ENCODE data around the gene UBE2D3. TPM values are rescaled to one million over a fixed set of nuclear protein-coding genes. Genes with fewer than 3 reads are reported as not detected.
"Not testable (repeated sequence)": the region's sequence is repeated elsewhere in the genome, so short reads cannot be mapped to it uniquely, and the experiment has no call there.

The UBE2D3 gene
- 100 to 1,000 TPM; 415 to 447 TPM for total RNA-seq

DNA sequence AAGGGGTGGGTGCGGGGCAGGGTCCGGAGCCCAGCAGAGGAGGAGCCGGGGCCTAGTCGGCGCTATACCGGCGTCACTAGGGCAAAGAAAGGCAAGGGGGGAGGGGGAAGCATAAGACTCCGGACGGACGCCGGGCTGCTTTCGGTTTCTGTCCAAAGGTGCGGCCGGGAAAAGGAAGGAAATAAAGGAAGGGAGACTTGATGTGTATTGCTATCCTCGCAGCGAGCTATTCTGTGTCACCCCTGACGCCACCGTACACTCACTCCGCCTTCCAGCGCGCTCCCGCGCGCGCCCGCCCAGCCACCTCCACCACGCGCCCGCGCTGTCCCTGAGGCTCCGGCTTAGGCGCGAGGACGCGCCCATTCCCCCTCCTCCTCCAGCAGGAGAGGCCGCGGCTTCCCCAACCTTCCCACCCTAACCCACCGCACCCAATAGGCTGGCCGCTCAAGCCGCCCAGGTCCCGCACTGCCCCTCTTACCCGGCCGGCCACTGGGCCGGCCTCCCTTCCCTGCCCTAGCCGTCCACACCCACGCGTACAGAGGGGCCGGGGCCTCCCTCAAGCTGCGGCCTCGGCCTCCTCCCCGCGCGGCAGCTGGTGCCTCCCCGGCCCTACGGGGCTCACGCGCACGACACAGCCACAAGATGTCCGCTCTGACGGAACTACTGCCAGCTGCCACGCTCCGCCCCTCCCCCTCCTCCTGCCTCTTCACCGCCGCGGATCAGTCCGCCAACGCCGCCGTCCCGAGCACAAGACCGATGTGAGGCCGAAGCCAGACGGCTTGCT, at the start of gene UBE2D3:
TSS of gene UBE2D3 (minus strand) at position 662 of the 784 bp plus-strand sequence. CDS start 1,043 bp downstream, outside the sequence.
- ChIA-PET CTCF (interaction anchor here (1.0 to 2.5 kb wide), 6 partner anchors 10 to 482 kb away, joined by 3 to 15 read pairs (median 8); partner anchors contain the start of genes CISD2 and SLC39A8), POLR2A (interaction anchor here (0.6 to 6.7 kb wide), 20 partner anchors 9 to 482 kb away, joined by 3 to 147 read pairs (median 4); partner anchors contain the start of genes CISD2, MANBA, NFKB1 and SLC39A8)
- DNase-seq = peak; percentile 97
- no peak within 1 kb of the TSS for H3K27ac Mint-ChIP-seq
- intact Hi-C loops (cut with micrococcal nuclease) = loop anchor here (1.0 to 5.0 kb wide), 7 partner anchors 160 to 1480 kb away; partner anchors contain the start of genes CENPE, NFKB1, PPP3CA and SLC39A8
- H3K27me3 Mint-ChIP-seq = no peaks in the 10 kb centered on the region
- no peak within 1 kb of the TSS for H3K4me3 Mint-ChIP-seq
- no peaks in the 10 kb centered on the region for H3K9me3 Mint-ChIP-seq
- H3K36me3 Mint-ChIP-seq = peaks cover 27% of the 10 kb centered on the region
- peaks cover 26% of the 10 kb centered on the region for H3K4me1 Mint-ChIP-seq (ENCODE audit: low read depth)

DNA sequence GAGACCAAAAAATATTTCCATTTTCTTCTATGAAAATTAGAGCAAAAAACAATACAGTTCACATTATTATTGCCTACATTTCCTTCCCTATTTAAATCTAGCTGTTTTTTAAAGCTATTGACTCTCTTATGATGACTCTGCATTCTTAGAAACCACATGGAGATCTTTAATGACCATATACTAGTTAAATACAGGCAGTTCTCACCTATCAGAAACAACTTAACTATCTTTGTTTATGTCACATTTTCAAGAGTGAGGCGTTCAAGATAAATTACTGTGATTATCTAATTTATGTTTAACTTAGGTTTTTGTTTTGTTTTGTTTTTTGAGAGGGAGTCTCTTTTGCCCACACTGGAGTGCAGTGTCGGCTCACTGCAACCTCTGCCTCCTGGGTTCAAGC, 44.4 kb upstream of the UBE2D3 start:
- POLR2A ChIA-PET = no interaction called here

DNA sequence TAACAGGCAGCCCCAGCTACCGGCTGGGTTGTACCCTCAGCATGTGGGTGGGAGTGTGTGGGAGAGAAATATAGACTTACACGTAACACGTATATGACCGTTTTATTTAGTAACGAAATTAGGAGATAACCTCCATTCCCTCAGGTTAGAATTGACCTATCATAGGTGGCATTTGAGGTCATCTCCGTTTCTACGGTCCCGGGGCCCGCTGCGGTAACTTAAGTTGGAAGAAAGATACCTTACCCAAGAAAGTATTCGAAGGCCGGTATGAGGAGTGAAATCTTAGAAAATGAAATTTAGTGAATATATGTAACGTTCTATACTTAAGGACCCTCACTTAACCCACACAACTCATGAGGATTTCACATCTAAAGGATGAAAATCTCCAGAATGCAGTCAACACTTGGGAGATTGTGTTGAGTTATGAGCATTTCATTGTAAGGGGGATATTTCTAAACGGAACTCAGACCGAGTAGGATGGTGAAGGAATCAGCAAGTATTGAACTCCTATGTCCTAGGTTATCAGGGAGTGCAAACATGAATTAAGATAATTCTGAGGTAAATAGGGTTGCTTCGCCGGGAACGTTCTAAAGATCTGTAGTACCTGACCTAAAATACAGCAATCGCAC, 42.3 kb upstream of the UBE2D3 start:
- Mint-ChIP-seq H3K36me3 (peaks cover 29% of the 10 kb centered on the region), H3K9me3 (no peaks in the 10 kb centered on the region), H3K27me3 (no peaks in the 10 kb centered on the region), H3K4me1 (ENCODE audit: low read depth) (peaks cover 51% of the 10 kb centered on the region), H3K27ac (peak overlapping the region; percentile 98), H3K4me3 (peak overlapping the region; percentile 98)
- POLR2A ChIA-PET = interaction anchor here (0.6 to 3.8 kb wide), 11 partner anchors 11 to 292 kb away, joined by 3 to 147 read pairs (median 7); partner anchors contain the start of genes MANBA, SLC9B2 and UBE2D3
- DNase-seq = no peak
- intact Hi-C loops (cut with micrococcal nuclease) = loop anchor here (1.0 to 2.0 kb wide), 8 partner anchors 19 to 417 kb away; partner anchors contain the start of genes MANBA, NFKB1, SLC9B1 and SLC9B2
- CTCF ChIA-PET = interaction anchor here (0.6 to 2.4 kb wide), 7 partner anchors 11 to 229 kb away, joined by 3 to 15 read pairs (median 4); partner anchors contain the start of genes BDH2 and UBE2D3

More for the DNA sequence above, 44.4 kb upstream of the UBE2D3 start:
- Mint-ChIP-seq H3K27me3 (no peaks in the 10 kb centered on the region), H3K27ac (no peak overlapping the region), H3K36me3 (peaks cover 36% of the 10 kb centered on the region), H3K9me3 (peaks cover 3% of the 10 kb centered on the region), H3K4me3 (no peak overlapping the region), H3K4me1 (ENCODE audit: low read depth) (peaks cover 32% of the 10 kb centered on the region)
- no peak for DNase-seq
- intact Hi-C loops (cut with micrococcal nuclease) = no loop called here
- CTCF ChIA-PET = interaction anchor here (0.9 kb wide), 1 partner anchor 48 kb away, joined by 3 read pairs; no protein-coding TSS in a partner anchor

GRCh38 chr4:102868781-102869568, 41.6 kb upstream of the UBE2D3 start, which contains the start of gene CISD2:
Gene CISD2, plus strand, starts transcription at chr4:102868992. Its CDS starts 93 bp downstream, at chr4:102869085.
- Mint-ChIP-seq H3K27me3 (no peaks in the 10 kb centered on the region), H3K36me3 (peaks cover 26% of the 10 kb centered on the region), H3K9me3 (no peaks in the 10 kb centered on the region), H3K4me3 (peak within 1 kb of the TSS; percentile 98), H3K27ac (peak within 1 kb of the TSS; percentile 98), H3K4me1 (ENCODE audit: low read depth) (peaks cover 54% of the 10 kb centered on the region)
- ChIA-PET POLR2A (interaction anchor here (0.6 to 3.8 kb wide), 11 partner anchors 10 to 293 kb away, joined by 3 to 147 read pairs (median 7); partner anchors contain the start of genes MANBA, SLC9B2 and UBE2D3), CTCF (interaction anchor here (0.6 to 2.4 kb wide), 7 partner anchors 12 to 230 kb away, joined by 3 to 15 read pairs (median 4); partner anchors contain the start of genes BDH2 and UBE2D3)
- intact Hi-C loops (cut with micrococcal nuclease) = loop anchor here (1.0 to 2.0 kb wide), 9 partner anchors 20 to 524 kb away; partner anchors contain the start of genes MANBA, NFKB1, SLC39A8 and SLC9B1
- DNase-seq = peak; percentile 95

GRCh38 chr4:102868153-102868780, 40.9 kb upstream of the UBE2D3 start:
- Mint-ChIP-seq H3K9me3 (no peaks in the 10 kb centered on the region), H3K4me3 (peak overlapping the region; percentile 98), H3K36me3 (peaks cover 25% of the 10 kb centered on the region), H3K4me1 (ENCODE audit: low read depth) (peaks cover 54% of the 10 kb centered on the region), H3K27ac (peak overlapping the region; percentile 98), H3K27me3 (no peaks in the 10 kb centered on the region)
- intact Hi-C loops (cut with micrococcal nuclease) = loop anchor here (1.0 to 2.0 kb wide), 5 partner anchors 21 to 523 kb away; partner anchors contain the start of genes SLC39A8 and SLC9B2
- CTCF ChIA-PET = interaction anchor here (0.6 to 2.4 kb wide), 4 partner anchors 13 to 231 kb away, joined by 3 to 15 read pairs (median 4); partner anchors contain the start of genes BDH2 and UBE2D3
- POLR2A ChIA-PET = interaction anchor here (0.7 to 3.8 kb wide), 8 partner anchors 9 to 207 kb away, joined by 3 to 147 read pairs (median 6); partner anchors contain the start of genes MANBA and UBE2D3
- DNase-seq = peak; percentile 41

- H3K27ac Mint-ChIP-seq = peak overlapping the region; percentile 98
- H3K4me3 Mint-ChIP-seq = peak overlapping the region; percentile 98
- no peaks in the 10 kb centered on the region for H3K9me3 Mint-ChIP-seq
- ChIA-PET POLR2A (interaction anchor here (0.7 to 3.8 kb wide), 6 partner anchors 27 to 208 kb away, joined by 3 to 147 read pairs (median 8); partner anchors contain the start of genes MANBA and UBE2D3), CTCF (interaction anchor here (0.6 to 2.4 kb wide), 3 partner anchors 13 to 64 kb away, joined by 3 to 15 read pairs (median 6); partner anchors contain the start of gene UBE2D3)
- DNase-seq = no peak
- H3K36me3 Mint-ChIP-seq = peaks cover 24% of the 10 kb centered on the region
- H3K4me1 Mint-ChIP-seq (ENCODE audit: low read depth) = peaks cover 50% of the 10 kb centered on the region
- no peaks in the 10 kb centered on the region for H3K27me3 Mint-ChIP-seq
- intact Hi-C loops (cut with micrococcal nuclease) = loop anchor here (1.0 to 2.0 kb wide), 5 partner anchors 21 to 522 kb away; partner anchors contain the start of genes SLC39A8 and SLC9B2
Observed at GRCh38 chr4:102867278-102868152, 40.2 kb upstream of the UBE2D3 start.

DNA sequence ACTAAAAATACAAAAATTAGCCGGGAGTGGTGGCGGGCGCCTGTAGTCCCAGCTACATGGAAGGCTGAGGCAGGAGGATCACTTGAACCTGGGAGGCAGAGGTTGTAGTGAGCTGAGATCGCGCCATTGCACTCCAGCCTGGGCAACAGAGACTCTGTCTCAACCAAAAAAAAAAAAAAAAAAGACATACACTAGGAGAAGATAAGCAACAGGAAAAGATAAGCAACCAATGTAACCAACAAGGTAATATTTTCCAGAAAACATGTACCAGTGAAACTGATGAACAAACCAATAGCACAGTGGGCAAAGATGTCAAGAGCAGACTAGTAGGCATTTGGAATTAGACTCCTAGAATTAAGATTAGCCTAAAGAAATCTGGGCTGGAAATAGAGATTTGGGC, 38.0 kb upstream of the UBE2D3 start:
- DNase-seq; POLR2A ChIA-PET; H3K4me3 Mint-ChIP-seq; CTCF ChIA-PET; H3K27ac Mint-ChIP-seq; H3K27me3 Mint-ChIP-seq; H3K9me3 Mint-ChIP-seq; intact Hi-C loops (cut with micrococcal nuclease): not testable (repeated sequence)
- H3K4me1 Mint-ChIP-seq (ENCODE audit: low read depth) = peaks cover 39% of the 10 kb centered on the region
- peaks cover 29% of the 10 kb centered on the region for H3K36me3 Mint-ChIP-seq

GRCh38 chr4:102862747-102863146, 35.4 kb upstream of the UBE2D3 start:
- H3K4me1 Mint-ChIP-seq (ENCODE audit: low read depth) = peaks cover 39% of the 10 kb centered on the region
- CTCF ChIA-PET = no interaction called here
- no peak overlapping the region for H3K4me3 Mint-ChIP-seq
- no peak for DNase-seq
- intact Hi-C loops (cut with micrococcal nuclease) = no loop called here
- POLR2A ChIA-PET = no interaction called here
- peaks cover 42% of the 10 kb centered on the region for H3K36me3 Mint-ChIP-seq
- no peaks in the 10 kb centered on the region for H3K27me3 Mint-ChIP-seq
- H3K9me3 Mint-ChIP-seq = peaks cover 25% of the 10 kb centered on the region
- no peak overlapping the region for H3K27ac Mint-ChIP-seq

- peaks cover 25% of the 10 kb centered on the region for H3K9me3 Mint-ChIP-seq
- no peak overlapping the region for H3K27ac Mint-ChIP-seq
- H3K4me3 Mint-ChIP-seq = no peak overlapping the region
- CTCF ChIA-PET = no interaction called here
- DNase-seq = no peak
- intact Hi-C loops (cut with micrococcal nuclease) = no loop called here
- POLR2A ChIA-PET = no interaction called here
- H3K4me1 Mint-ChIP-seq (ENCODE audit: low read depth) = peaks cover 32% of the 10 kb centered on the region
- no peaks in the 10 kb centered on the region for H3K27me3 Mint-ChIP-seq
- H3K36me3 Mint-ChIP-seq = peaks cover 42% of the 10 kb centered on the region
Observed at GRCh38 chr4:102862016-102862415, 34.7 kb upstream of the UBE2D3 start.

Data from activated CD4-positive, alpha-beta memory T cell treated with anti-CD3 and anti-CD28 coated beads for 36 hours (primary cell).